PC-3 (cell line): ENCODE results near the gene TAF12.

Experiments used
- CTCF ChIP-seq: fragments of 300-600 bp; sonication (generic); conservative IDR thresholded peaks from 2 replicates; pipeline ENCODE4 v1.5.1; 2017; ENCODE audit warnings: antibody characterized with exemption, low read depth, mild to moderate bottlenecking, low read length
- EZH2 ChIP-seq: fragments of 300-600 bp; sonication (generic); IDR thresholded peaks from one replicate; pipeline ENCODE4 v1.6.1; 2017; ENCODE audit warnings: antibody characterized with exemption, mild to moderate bottlenecking, low read length; ENCODE audit not compliant: unreplicated experiment

DNA sequence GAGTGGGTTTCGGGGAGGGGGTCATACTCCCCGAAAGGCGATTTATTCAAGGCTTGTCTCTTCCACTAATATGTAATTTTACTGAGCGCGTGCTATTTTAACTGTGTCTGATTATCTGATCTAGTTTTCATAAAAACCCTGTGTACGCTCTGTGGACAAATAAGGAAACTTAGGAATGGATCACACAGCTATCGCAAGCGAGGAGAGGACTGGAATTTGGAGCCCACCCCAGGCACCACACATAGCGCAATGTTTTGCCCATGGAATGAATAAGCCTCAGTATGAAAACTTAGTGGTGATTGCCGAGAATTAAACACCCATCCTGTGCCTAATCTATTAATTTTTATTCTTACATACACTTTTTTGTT, 60.6 kb downstream of the TAF12 start:
- no peak for TF ChIP-seq CTCF
- TF ChIP-seq EZH2 = no peak
